ENCODE data around the gene LYZL1.

DNA sequence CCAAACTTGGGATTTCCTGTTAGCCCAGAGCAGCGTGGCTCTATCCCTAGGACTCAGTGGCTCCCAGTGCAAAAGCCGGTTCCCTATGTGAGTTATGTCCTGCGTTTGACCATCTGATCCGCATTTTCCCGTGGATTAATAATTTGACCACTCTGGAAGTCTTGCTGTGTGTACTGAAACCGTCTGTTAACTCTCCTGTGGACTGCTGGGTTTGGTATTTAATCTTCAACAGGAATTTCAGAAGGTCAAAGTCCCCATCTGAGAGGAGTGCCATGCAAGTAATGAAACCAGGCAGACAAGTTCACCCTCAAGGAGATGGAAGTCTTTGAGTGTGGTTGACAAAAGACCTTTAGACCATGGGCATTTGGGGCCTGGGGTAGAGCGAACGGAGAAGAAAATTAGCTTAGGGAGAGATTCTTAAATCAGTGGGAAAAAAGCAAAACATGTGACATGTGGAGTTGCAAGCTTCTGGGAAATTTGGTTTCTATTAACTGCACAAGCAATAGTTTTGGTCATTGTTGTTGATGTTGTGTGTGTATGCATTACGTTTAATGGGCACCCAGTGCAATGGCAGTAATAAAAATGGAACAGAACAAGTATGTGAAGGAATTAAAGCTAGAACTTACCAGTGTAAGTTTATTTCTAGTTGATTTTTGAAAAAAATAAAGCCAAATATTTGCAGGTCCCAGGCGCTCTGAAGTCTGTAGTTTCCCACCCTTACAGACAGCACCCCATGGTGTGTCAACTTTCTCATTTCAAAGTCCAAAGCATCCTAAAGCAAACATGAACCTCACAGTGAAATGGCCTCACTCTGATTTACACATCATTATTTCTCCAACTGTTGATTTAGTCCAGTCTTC is 38.2 kb downstream of the LYZL1 start:
- TF ChIP-seq, protein P1, sequence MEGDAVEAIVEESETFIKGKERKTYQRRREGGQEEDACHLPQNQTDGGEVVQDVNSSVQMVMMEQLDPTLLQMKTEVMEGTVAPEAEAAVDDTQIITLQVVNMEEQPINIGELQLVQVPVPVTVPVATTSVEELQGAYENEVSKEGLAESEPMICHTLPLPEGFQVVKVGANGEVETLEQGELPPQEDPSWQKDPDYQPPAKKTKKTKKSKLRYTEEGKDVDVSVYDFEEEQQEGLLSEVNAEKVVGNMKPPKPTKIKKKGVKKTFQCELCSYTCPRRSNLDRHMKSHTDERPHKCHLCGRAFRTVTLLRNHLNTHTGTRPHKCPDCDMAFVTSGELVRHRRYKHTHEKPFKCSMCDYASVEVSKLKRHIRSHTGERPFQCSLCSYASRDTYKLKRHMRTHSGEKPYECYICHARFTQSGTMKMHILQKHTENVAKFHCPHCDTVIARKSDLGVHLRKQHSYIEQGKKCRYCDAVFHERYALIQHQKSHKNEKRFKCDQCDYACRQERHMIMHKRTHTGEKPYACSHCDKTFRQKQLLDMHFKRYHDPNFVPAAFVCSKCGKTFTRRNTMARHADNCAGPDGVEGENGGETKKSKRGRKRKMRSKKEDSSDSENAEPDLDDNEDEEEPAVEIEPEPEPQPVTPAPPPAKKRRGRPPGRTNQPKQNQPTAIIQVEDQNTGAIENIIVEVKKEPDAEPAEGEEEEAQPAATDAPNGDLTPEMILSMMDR (IDR thresholded peaks at IDR 0.05): no peak
- TF ChIP-seq POLR2AphosphoS5 (IDR thresholded peaks at IDR 0.05) (no peak), POLR2A (IDR thresholded peaks at IDR 0.05) (no peak)

All from upper lobe of left lung (tissue), 4 donors.